Measurements from ENCODE around the gene CSKMT. TPM values are rescaled to one million over a fixed set of nuclear protein-coding genes. Genes with fewer than 3 reads are reported as not detected.
"Not testable (repeated sequence)": the region's sequence is repeated elsewhere in the genome, so short reads cannot be mapped to it uniquely, and the experiment has no call there.

Gene CSKMT
- total and polyA plus RNA-seq, 10 of the 15 experiments (the other 5 are each of a cell fraction or from before 2014, with no cell fraction given): 7.0 to 213 (median 21.6) TPM

- in situ Hi-C loops (cut with MboI) (no loop called here), intact Hi-C loops (cut with micrococcal nuclease; ENCODE audit: unreplicated experiment) (no loop called here)
- FAIRE-seq: no peak
- no peak overlapping the region for H3K27ac ChIP-seq (ENCODE audit: control insufficient read depth, insufficient read depth)
- H3K4me1 ChIP-seq (ENCODE audit: control insufficient read depth, insufficient read depth, low read length): peaks cover 11% of the 10 kb centered on the region
- ChIA-PET POLR2A (no interaction called here), CTCF (no interaction called here), SMC1A (ENCODE audit: uncharacterized antibody, unreplicated experiment) (no interaction called here), RAD21 (ENCODE audit: unreplicated experiment) (no interaction called here)
- DNase-seq (ENCODE audit: low read depth, low spot score): no peak
- no peaks in the 10 kb centered on the region; a peak in 2 of 4 replicates for H3K36me3 ChIP-seq (ENCODE audit: control insufficient read depth in 2 of 2, insufficient read depth in 2 of 2, low read length in 1 of 2)
- no peak overlapping the region for H2AFZ ChIP-seq (ENCODE audit: control insufficient read depth, low read depth, low read length)
- H4K20me1 ChIP-seq (ENCODE audit: control insufficient read depth, insufficient read depth): no peaks in the 10 kb centered on the region
- no peaks in the 10 kb centered on the region for H3K27me3 ChIP-seq (replicated peaks in 1 of 2; ENCODE audit: control insufficient read depth in 2 of 2, insufficient read depth in 2 of 2, low read length in 1 of 2)
- BruUV-seq (replicated peaks): no TSS peak
- no peak overlapping the region for H3K4me2 ChIP-seq (ENCODE audit: control insufficient read depth, insufficient read depth)
- H3K79me2 ChIP-seq (ENCODE audit: control insufficient read depth, insufficient read depth, low read length): peaks cover 16% of the 10 kb centered on the region
- 65% methylated on average over 7 of the region's 7 CpGs for WGBS (ENCODE audit: insufficient coverage, insufficient replicate concordance, low lambda C conversion rate, missing lambda C conversion rate)
- no peak for ATAC-seq
- H3K4me3 ChIP-seq: no peak overlapping the region
- H3K9me3 ChIP-seq (replicated peaks; ENCODE audit: control insufficient read depth, insufficient read depth, low read length): no peaks in the 10 kb centered on the region
- H3K9ac ChIP-seq (ENCODE audit: control insufficient read depth, insufficient read depth, low read length): no peak overlapping the region
- TF ChIP-seq ESRRA (IDR thresholded peaks at IDR 0.05; ENCODE audit: low read length) (no peak), SIX5 (IDR thresholded peaks at IDR 0.05; ENCODE audit: low read depth, low read length, severe bottlenecking) (no peak), RUNX3 (IDR thresholded peaks at IDR 0.05; ENCODE audit: low read length) (no peak), BHLHE40 (IDR thresholded peaks at IDR 0.05; ENCODE audit: borderline replicate concordance in 1 of 2, low read depth in 2 of 2, low read length in 1 of 2) (no peak), TCF7 (IDR thresholded peaks at IDR 0.05; ENCODE audit: borderline replicate concordance) (no peak), MEF2A (IDR thresholded peaks at IDR 0.05; ENCODE audit: insufficient read depth, low read depth, low read length) (no peak), NR2F1 (conservative IDR thresholded peaks at IDR 0.05) (no peak), ATF2 (IDR thresholded peaks at IDR 0.05; ENCODE audit: low read length) (no peak), TCF12 (IDR thresholded peaks at IDR 0.05; ENCODE audit: low read depth, low read length) (no peak), RELB (IDR thresholded peaks at IDR 0.05; ENCODE audit: low read depth) (no peak), NFYB (IDR thresholded peaks at IDR 0.05; ENCODE audit: insufficient read depth, low read depth, low read length) (no peak), TBL1XR1 (IDR thresholded peaks at IDR 0.05; ENCODE audit: low read depth, low read length) (no peak), ASH2L (IDR thresholded peaks at IDR 0.05; ENCODE audit: borderline replicate concordance, low read depth) (no peak)
Measured at GRCh38 chr11:62615521-62615920, 49.6 kb upstream of the CSKMT start.

GRCh38 chr11:62616957-62617356 lies 48.2 kb upstream of the CSKMT start:
- H3K27me3 ChIP-seq (replicated peaks in 1 of 2; ENCODE audit: control insufficient read depth in 2 of 2, insufficient read depth in 2 of 2, low read length in 1 of 2); in situ Hi-C loops (cut with MboI); H3K4me3 ChIP-seq; RAD21 ChIA-PET (ENCODE audit: unreplicated experiment); H3K9ac ChIP-seq (ENCODE audit: control insufficient read depth, insufficient read depth, low read length); intact Hi-C loops (cut with micrococcal nuclease; ENCODE audit: unreplicated experiment); H4K20me1 ChIP-seq (ENCODE audit: control insufficient read depth, insufficient read depth); H3K27ac ChIP-seq (ENCODE audit: control insufficient read depth, insufficient read depth); H2AFZ ChIP-seq (ENCODE audit: control insufficient read depth, low read depth, low read length); H3K36me3 ChIP-seq (ENCODE audit: control insufficient read depth in 2 of 2, insufficient read depth in 2 of 2, low read length in 1 of 2); H3K4me2 ChIP-seq (ENCODE audit: control insufficient read depth, insufficient read depth); H3K4me1 ChIP-seq (ENCODE audit: control insufficient read depth, insufficient read depth, low read length); FAIRE-seq; SMC1A ChIA-PET (ENCODE audit: uncharacterized antibody, unreplicated experiment); H3K9me3 ChIP-seq (replicated peaks; ENCODE audit: control insufficient read depth, insufficient read depth, low read length); CTCF ChIA-PET; BruUV-seq (replicated peaks); ATAC-seq; DNase-seq (ENCODE audit: low read depth, low spot score): not testable (repeated sequence)
- peaks cover 11% of the 10 kb centered on the region for H3K79me2 ChIP-seq (ENCODE audit: control insufficient read depth, insufficient read depth, low read length)
- POLR2A ChIA-PET: interaction anchor here (0.5 to 1.1 kb wide), 3 partner anchors 18 to 25 kb away, joined by 3 to 5 read pairs (median 3); partner anchors contain the start of gene TUT1
- 96% methylated on average over 9 of the region's 14 CpGs for WGBS (ENCODE audit: insufficient coverage, insufficient replicate concordance, low lambda C conversion rate, missing lambda C conversion rate)
